DMS153 treated with DMSO at 0.1 percent for 48 hours (cell line): ENCODE data around the gene BPIFB4.
"Not testable (repeated sequence)": the region's sequence is repeated elsewhere in the genome, so short reads cannot be mapped to it uniquely, and the experiment has no call there.

Experiments used
- DNase-seq: peaks from one replicate; lab custom pipeline; 2025; ENCODE audit not compliant: unreplicated experiment; lab: John Stamatoyannopoulos, UW

Gene BPIFB4

DNA sequence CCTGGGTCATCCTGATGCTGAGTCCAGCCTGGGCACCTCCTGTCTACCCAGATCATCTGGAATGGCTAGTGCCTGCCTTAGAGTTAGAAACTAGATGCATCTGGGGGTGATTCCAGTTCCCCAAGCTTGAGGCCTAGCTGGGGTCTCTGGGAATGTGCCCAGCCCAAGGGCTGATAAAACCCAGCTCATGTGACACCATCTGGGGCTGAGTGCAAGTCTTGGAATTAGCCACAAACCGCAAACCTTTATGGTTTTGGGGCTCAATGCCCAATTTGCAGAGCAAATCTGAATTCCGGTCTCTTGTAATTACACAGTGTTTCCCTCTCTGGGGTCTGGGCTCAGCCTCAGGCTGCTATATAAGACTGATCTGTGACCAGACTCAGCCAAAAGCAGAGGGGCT, at the start of gene BPIFB4:
Gene BPIFB4 (plus strand): TSS at position 385 of the 400 bp plus-strand sequence. CDS start 1,884 bp downstream, outside the sequence.
- DNase-seq = no peak

GRCh38 chr20:33030076-33030475, 49.4 kb upstream of the BPIFB4 start:
- DNase-seq = no peak

DNA sequence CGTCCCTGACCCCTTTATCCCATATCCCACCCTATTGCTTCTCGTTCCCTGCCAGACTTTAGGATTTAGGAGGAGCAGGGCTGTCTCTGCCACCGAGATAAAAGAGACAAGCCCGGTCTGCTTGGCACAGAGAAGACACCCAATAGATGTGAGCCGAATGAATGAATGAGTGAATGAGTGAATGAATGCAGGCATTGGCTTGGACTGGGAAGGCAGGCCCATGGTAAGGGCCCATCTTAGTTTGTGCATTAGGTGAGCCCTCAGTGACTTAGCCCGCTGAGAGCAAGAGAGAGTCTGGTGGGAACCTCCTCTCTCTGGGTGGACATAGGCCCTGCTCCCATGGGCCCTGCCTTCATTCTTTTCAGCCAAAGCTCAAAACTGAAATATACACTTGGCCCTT, 48.9 kb upstream of the BPIFB4 start:
- DNase-seq = no peak

- DNase-seq = no peak
Measured at GRCh38 chr20:33031531-33031930, 47.9 kb upstream of the BPIFB4 start, which contains the start of gene BPIFB6. Gene BPIFB6 (plus strand): TSS chr20:33031648. CDS start chr20:33031648, 0 bp downstream.

DNA sequence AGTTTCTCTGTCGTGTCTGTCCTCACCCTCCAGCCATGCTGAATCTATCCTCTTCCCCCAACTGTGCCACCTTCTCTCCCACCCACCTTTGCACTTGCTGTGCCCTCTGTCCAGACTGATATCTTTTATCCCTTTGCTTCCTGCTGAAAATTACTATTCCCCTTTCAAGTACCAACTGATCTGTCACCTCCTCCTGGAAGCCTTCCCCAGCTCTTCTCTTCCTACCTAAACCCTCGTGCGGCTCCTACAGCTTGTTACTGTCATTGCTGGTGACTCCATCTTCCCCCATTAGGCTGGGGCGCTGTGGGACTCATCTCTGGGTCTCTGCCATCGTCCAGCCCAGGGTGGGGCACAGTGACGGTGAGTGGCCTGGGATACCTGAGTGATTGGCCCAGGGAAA, 46.9 kb upstream of the BPIFB4 start:
- no peak for DNase-seq

- DNase-seq = no peak
Measured at GRCh38 chr20:33033381-33033780, 46.1 kb upstream of the BPIFB4 start.

GRCh38 chr20:33034115-33034514, 45.3 kb upstream of the BPIFB4 start:
- no peak for DNase-seq

DNA sequence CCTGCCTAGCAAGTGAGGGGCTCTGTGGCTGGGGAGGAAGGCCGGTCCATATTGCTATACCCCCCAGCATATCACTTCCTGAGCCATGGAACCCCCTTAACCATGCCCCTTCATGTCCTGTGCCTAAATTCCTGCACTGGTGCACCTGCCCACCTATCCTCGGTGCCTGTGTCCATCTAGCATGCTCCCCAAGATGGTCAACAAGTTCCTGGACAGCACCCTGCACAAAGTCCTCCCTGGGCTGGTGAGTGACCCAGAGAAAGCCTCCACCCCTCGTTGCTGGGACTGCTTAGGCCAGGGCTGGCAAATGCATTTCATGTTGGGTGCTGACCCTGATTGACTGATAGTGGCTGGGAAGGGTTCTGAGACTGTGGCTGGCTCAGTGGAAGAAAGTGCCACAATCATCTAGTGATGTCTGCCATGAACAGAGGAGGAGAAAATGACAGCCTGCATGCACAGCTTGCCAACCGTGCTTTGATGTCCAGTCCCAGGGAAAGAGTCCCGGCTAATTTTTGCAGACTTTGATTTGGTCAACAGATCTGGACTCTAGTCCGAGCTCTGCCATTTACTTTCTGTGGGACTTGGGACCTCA, 44.4 kb upstream of the BPIFB4 start:
- DNase-seq = no peak

GRCh38 chr20:33037456-33037855, 42.0 kb upstream of the BPIFB4 start:
- no peak for DNase-seq

- DNase-seq = no peak
Measured at GRCh38 chr20:33038243-33038642, 41.2 kb upstream of the BPIFB4 start.

DNA sequence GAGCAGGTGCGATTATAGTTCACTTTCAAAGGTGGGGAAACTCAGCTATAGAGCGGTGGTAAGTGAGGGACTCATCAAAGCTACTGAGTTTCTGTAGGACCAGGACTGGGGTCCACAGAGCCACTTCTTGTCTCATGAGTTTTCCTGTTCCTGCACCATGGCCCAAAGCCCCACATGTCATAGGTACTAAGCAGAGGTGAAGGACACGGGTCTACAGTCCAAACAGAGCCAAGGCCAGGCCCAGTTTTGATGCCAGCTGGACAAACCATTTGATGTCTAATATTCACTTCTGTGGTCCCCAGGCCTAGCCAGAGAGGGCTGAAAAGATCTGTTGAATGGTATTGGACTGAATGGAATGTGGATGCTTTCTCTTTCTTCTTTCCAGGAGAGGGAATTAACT, 37.0 kb upstream of the BPIFB4 start:
- no peak for DNase-seq

DNA sequence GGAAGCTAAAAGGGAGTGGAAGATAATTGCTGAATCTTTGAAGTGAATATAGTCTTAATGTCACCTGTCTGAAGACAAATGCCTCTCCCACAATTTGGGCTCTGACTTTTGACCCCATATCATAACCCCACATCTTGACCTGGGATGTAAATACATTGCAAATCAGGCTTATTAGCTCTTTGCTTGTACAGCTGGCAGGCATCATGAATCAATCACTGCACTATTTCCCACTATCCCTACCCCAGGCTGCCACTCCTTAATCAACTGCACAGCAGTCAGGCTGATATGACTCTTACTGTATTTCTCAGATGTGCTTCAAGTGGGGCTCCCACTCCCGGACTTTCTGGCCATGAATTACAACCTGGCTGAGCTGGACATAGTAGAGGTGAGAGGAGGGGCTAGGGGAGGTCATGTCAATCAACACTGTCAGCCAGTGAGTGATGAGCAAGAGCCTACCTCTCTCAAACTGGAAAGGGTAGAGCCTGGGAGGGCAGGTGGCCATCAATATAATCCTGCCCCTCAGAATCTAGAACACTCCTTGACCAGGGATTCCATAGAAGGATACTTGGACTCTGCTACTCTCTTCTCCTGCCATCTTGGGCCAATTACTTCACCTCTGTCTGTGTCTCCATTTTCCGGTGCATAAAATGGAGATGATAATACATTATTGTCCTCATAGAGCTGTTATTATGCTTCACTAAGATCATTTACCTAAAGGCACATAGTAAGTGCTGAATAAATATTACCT, 36.3 kb upstream of the BPIFB4 start:
- DNase-seq = no peak

DNA sequence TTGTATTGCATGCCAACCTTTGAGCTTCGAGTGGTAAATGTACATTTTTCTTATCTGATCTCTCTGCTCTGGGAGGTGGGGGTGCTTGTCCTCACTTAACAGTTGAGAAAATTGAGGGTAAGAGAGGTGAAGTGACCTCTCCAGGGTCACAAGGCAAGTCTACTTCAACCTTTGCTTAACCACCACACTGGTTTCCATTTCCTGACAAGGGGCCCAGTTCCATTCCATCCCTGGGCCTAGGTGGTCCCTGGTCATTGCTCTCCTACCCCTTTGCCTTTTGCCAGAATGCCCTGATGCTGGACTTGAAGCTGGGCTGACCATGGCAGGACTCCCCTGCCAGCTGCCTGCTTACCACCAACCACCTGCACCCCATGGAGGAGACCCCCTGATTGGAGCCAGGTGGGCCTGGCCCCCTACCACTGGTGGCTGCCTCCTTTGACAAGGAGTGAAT, 35.7 kb upstream of the BPIFB4 start:
- no peak for DNase-seq

DNA sequence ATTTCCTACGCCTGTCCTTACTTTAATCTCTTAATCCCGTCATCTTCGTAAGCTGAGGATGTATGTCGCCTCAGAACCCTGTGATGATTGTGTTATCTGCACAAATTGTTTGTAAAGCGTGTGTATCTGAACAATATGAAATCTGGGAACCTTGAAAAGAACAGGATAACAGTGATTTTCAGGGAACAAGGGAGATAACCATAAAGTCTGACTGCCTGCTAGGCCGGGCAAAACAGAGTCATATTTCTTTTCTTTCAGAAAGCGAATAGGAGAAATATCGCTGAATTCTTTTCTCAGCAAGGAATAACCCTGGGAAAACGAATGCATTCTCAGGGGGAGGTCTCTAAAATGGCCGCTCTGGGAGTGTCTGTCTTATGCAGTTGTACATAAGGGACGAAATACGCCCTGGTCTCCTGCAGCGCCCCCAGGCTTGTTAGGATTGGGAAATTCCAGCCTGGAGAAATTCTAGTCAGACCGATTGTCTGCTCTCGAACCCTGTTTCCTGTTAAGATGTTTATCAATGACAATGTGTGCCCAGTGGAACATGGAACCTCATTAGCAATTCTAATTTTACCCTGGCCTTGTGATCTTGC, 34.2 kb upstream of the BPIFB4 start:
- not testable (repeated sequence) for DNase-seq

GRCh38 chr20:33046412-33046811, 33.0 kb upstream of the BPIFB4 start:
- DNase-seq = no peak

GRCh38 chr20:33051333-33051732, 28.1 kb upstream of the BPIFB4 start:
- DNase-seq = no peak

- DNase-seq = no peak
Measured at GRCh38 chr20:33053291-33054106, 25.9 kb upstream of the BPIFB4 start, which contains the start of gene BPIFB3. Gene BPIFB3 (plus strand): TSS chr20:33053903. CDS start chr20:33055436, 1,533 bp downstream.

- no peak for DNase-seq
Measured at GRCh38 chr20:33054381-33054780, 25.1 kb upstream of the BPIFB4 start.

GRCh38 chr20:33054791-33055190, 24.7 kb upstream of the BPIFB4 start:
- DNase-seq = no peak

GRCh38 chr20:33059136-33059535, 20.3 kb upstream of the BPIFB4 start:
- DNase-seq = no peak

- DNase-seq = no peak
Measured at GRCh38 chr20:33059741-33060390, 19.6 kb upstream of the BPIFB4 start.
